Effector CD4-positive, alpha-beta T cell (primary cell): ENCODE results near the gene NRXN2.
"Not testable (repeated sequence)": the region's sequence is repeated elsewhere in the genome, so short reads cannot be mapped to it uniquely, and the experiment has no call there.

Source experiments
- DNase-seq: peaks from one replicate; pipeline ENCODE4 v3.0.0-alpha.2; 2020

NRXN2 gene

GRCh38 chr11:64667154-64667745 is 55.7 kb downstream of the NRXN2 start:
- no peak for DNase-seq

GRCh38 chr11:64665411-64665821 is 57.6 kb downstream of the NRXN2 start:
- no peak for DNase-seq

- not testable (repeated sequence) for DNase-seq
These were observed 58.6 kb downstream of the NRXN2 start for GRCh38 chr11:64664236-64664870.

DNA sequence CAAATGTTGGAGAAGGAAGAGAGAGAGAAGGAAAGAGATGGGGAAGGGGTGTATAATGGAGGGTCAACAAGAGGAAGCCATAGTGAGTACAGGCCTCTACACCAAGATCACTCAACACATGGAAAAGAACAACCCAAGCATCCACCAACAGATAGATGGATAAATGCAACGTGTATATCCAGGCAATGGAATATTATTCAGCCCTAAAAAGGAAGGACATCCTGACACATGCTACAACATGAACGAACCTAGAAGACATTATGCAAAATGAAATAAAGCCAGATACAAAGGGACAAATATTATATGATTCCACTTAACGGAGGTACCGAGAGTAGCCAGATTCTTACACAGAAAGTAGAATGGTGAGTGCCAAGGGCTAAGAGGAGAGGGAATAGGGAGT is 59.3 kb downstream of the NRXN2 start:
- no peak for DNase-seq

GRCh38 chr11:64661614-64662013 is 61.4 kb downstream of the NRXN2 start:
- no peak for DNase-seq

DNA sequence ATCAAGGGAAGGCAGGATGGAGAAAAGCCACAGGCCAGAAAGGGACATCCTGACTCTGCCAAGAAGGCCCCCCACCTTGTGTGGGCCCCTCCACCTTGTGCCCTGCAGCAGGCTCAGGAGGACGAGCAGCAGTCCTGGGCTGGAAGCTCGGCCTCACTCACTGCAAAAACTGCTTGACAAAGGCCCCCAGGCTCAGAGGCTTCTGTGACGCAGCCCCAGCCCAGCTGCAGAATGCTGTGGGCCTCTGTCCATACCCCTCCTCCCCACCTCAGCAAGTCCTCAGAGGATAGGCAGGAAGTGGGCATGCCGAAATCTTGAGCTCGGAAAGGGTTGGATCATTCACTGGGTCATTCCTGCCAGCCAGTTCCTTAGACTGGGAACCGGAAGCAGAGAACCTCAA is 61.9 kb downstream of the NRXN2 start:
- DNase-seq, result no peak

- no peak for DNase-seq
These were observed 62.3 kb downstream of the NRXN2 start for GRCh38 chr11:64660706-64661105.

GRCh38 chr11:64660205-64660604 is 62.8 kb downstream of the NRXN2 start:
- no peak for DNase-seq

DNA sequence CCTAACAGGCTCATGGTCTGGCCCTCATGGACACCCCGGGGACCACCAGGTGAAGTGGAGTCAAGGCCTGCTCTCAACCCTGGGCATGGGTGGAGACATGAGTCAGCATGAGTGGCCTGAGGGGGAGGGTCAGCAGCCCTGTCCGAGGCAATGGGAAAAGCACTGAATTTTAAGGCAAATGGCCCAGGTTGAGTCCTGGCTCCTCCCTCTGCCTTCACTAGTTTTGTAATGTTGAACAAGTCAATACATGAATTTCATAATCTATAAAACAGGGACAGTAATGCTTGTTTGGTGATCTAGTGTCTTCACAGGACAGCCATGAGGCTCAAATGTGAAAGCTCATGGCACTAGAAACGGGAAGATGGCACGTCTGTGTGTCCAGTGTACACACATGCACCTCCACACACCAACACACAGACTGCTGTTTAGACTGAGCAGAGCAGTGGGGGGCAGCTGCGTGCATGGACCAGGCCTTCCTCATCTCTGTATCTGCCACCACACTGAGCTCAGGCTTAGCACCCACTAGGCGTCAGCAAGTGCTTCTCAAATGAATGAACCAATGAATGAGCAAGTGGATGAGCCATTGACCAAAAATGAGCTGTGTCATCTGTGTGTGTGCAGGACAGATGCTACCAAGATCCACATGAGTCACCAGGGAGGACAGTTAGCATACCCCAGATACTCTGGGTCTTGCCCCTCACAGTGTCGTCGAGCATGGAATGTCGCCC is 63.4 kb downstream of the NRXN2 start:
- DNase-seq, result no peak

DNA sequence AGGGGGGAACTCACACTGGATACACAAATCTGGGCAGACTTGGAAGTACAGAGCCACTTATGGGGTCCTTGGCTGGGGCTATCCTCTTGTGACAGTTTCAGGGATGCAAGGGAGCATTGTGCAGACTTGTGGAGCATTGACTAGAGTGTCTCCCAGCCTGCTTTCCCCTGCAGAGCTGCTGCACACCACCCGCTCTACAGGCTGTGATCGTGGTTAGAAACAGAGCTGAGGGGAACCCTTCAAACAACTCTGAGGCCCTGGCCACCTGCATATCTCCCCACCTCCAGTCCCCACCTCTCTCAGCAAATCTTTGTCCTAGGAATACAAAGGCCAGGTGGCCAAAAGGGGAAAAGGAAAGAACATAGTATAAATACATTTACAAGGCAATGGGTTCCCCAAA is 64.7 kb downstream of the NRXN2 start:
- DNase-seq, result no peak

- DNase-seq, result no peak
These were observed 66.1 kb downstream of the NRXN2 start for GRCh38 chr11:64656862-64657261.

GRCh38 chr11:64655941-64656601 is 66.9 kb downstream of the NRXN2 start:
- DNase-seq, result no peak

- no peak for DNase-seq
These were observed 67.9 kb downstream of the NRXN2 start for GRCh38 chr11:64654958-64655541.

GRCh38 chr11:64654439-64654838 is 68.6 kb downstream of the NRXN2 start:
- DNase-seq, result no peak

- no peak for DNase-seq
These were observed 69.5 kb downstream of the NRXN2 start for GRCh38 chr11:64653388-64653973.

DNA sequence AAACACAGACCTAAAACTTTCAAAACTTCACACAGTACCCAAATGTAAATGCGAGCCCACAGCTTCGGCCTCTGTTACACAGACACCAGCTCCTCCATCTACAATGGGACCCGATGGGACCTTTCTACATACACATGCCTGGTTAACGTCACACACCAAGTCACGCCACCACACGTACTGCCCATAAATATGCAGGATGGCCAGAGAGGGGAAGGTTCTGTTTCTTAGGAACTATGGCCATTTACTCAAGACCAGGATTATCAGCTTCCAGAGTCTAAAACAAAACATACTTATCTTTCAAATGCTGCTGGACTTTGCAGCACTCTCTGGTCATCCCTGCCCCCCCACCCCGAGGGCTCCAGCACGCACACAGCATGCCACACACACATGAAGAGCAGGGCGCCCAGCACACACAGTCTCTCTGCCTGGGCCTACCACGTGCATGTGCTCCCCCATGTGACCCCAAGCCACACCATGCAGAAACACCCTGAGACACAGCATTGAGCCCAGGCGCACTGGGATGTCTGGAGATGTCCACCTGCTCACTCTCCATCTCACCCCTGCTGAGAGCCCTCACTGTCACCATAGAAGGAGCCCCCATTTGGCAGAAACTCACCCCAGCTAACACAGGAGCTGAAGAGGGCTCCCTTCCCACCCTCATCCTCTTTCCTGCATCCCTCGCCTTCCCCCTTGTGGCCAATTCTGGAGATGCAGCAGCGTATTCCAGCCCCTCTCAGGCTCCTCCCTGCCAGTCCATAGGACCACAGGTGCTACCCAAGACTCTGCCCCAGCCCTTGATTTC is 70.2 kb downstream of the NRXN2 start:
- DNase-seq, result peak; percentile 58

- no peak for DNase-seq
These were observed 72.0 kb downstream of the NRXN2 start for GRCh38 chr11:64650923-64651523.

DNA sequence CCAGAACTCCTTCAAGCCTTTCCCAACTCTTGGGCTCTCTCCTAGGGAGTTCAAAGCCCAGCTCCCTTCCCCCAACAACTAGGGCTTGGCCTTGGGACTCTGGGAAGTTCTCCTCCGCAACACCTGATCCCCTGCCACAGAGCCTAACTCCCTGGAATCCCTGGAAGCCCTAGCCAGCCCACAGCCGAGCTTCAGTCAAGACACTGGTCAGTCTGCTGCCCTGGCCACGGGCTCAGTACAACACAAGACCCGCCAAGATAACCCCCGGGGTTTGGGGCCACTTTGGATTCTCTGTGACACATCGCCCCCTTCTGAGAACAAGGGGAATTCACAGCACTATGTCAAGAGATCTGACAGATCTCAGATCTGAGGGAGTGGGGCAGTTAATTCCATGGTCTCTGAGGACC is 73.7 kb downstream of the NRXN2 start:
- DNase-seq, result no peak

GRCh38 chr11:64648551-64648950 is 74.4 kb downstream of the NRXN2 start:
- no peak for DNase-seq

GRCh38 chr11:64647019-64647779 is 75.8 kb downstream of the NRXN2 start:
- DNase-seq, result no peak
